GM21515 (cell line): ENCODE data around the gene INO80D.
"Not testable (repeated sequence)": the region's sequence is repeated elsewhere in the genome, so short reads cannot be mapped to it uniquely, and the experiment has no call there.

Experiments
- ATAC-seq: cut with Tn5 transposase; IDR thresholded peaks from one replicate; pipeline ENCODE4 v1.9.1; 2021; ENCODE audit not compliant: unreplicated experiment

Gene INO80D

DNA sequence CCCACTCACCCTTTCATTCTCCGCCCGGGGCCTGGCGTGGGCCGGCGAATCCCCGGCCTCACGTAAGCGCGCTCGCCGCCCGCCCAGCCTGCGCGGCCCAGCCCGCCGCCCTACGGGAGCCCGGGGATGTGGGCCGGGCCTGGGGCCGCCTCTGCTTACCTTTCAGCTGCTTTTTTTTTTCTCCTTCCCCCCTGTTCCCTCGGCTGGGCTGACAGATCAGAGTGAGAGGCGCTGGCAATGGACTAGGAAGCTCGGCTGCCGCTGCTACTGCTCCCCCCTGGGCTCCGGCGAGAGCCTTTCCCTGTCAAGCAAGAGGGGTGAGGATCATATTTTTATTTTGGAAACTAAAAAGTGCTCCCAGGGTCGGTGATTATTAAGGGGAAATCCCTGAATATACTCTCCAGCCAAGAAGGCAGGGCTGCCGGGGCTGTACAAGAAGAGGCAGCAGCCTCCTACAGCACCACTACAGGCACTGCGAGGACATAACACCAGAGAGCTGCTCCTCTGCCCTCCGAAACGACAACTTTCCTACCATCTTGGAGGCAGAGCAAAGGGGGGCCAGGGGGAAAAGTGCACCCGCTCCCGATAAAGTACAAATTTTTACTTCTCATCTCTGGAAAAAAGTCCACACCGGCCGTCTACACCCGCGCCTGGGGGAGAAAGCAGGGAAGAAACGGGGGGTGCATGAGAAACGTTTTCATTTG, at the start of gene INO80D:
INO80D (minus strand) TSS at position 433 of the 704 bp plus-strand sequence. CDS start 23,158 bp downstream, outside the sequence.
- peak; percentile 79 for ATAC-seq

GRCh38 chr2:206127656-206128055, 41.7 kb upstream of the INO80D start:
- no peak for ATAC-seq

GRCh38 chr2:206125901-206126300, 39.9 kb upstream of the INO80D start:
- ATAC-seq: no peak

DNA sequence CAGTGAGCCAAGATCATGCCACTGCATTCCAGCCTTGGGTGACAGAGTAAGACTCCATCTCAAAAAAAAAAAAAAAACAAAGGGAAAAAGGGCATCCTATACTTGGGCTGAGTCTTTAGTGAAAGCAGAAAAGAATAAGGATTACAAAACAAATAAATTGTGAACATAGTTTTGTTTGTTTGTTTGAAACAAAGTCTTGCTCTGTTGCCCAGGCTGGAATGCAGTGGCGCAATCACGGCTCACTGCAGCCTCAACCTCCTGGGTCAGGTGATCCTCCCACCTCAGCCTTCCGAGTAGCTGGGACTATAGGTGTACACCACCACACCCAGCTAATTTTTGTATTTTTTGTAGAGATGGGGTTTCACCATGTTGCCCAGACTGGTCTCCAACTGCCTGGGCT, 36.6 kb upstream of the INO80D start:
- ATAC-seq: not testable (repeated sequence)

- ATAC-seq: no peak
These were observed 30.3 kb upstream of the INO80D start for GRCh38 chr2:206116278-206116677.

DNA sequence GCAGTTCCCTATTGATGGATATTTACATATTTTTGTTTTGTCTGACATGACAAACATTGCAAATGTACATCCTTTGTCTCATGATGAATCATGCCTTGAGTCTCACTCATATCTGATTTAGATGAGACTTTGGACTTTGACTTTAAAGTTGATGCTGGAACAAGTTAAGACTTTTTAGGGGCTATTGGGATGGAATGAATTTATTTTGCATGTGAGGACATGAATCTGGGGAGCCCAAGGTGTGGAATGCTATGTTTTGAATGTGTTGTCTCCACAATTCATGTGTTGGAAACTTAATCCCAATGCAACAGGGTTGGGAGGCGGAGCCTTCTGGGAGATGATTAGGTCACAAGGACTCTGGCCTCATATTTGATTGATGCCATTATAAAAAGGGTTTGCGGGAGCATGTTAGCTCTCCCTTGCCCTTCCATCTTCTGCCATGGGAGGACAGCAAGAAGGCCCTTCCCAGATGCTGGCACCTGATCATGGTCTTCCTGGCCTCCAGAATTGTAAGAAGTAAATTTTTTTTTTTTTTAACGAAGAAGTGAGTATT, 29.1 kb upstream of the INO80D start:
- ATAC-seq: no peak

DNA sequence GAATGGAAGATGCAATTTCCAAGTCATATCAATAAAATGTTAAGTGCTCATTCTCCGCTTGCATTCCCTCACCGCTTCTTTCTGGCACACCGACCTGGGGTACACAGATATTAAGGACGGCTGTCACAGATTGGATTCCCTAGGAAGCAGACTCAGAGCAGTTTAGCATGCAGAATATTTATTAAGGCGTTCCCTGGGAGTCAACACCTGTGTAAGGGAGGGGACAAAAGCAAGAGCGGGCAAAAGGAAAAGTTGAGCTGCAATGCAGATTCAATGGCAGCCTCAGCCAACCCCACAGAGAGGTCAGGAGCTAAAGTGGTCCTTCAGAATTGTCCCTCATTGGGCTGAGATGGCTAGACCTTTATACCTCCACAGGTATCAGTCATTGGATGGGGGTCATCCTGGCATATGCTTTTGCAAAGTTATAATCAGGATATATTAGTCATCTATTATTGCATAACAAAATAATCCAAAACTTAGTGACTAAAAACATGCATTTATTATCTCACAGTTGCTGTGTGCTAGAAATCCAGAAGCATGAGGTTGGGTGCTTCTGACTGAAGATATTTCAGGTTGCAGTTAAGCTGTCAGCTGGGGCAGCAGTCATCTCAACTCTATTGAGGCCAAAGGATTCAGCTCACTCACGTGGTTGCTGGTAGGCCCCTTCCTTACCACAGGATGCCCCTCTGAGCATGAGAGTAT, 27.0 kb upstream of the INO80D start:
- ATAC-seq: no peak

DNA sequence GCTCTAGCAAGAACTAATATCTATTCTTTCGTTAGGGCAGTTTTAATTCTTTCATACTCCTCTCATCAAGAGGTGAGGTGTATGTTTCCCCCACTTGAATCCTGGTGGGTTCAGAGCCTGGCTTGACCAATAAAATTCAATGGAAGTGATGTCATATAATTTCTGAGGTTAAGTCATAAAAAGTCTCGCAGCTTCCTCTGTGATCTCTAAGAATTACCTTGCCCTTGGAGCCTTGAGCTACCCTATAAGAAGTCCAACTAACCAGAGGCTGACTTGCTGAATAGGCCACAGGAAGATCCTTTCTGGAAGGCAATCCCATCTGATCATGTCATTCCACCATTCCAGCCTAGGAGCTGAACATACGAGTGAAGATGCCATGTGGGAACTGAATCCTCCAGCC, 26.1 kb upstream of the INO80D start:
- no peak for ATAC-seq

- no peak for ATAC-seq
These were observed 22.7 kb upstream of the INO80D start for GRCh38 chr2:206108713-206109112.

- ATAC-seq: no peak
These were observed 19.6 kb upstream of the INO80D start for GRCh38 chr2:206105541-206105940.

GRCh38 chr2:206105038-206105437, 19.1 kb upstream of the INO80D start:
- no peak for ATAC-seq

GRCh38 chr2:206098872-206099271, 12.9 kb upstream of the INO80D start:
- ATAC-seq: not testable (repeated sequence)

- ATAC-seq: no peak
These were observed 12.5 kb upstream of the INO80D start for GRCh38 chr2:206098471-206098870.

DNA sequence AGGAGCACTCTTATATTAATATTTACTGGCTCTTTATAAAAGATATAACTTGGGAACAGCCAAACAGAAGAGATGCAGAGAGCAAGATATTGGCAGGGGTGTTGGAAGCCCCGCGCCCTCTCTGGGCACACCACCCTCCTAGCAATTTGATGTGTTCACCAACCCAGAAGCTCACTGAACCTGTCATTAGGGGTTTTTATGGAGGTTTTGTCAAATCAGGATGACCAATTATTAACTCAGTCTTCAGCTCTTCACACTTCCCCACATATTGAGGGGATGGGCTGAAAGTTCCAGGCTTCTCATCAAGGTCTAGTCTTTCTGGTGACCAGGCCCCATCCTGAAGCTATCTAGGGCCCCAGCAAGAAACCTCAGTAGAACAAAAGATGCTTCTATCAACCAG, 10.9 kb upstream of the INO80D start:
- no peak for ATAC-seq

DNA sequence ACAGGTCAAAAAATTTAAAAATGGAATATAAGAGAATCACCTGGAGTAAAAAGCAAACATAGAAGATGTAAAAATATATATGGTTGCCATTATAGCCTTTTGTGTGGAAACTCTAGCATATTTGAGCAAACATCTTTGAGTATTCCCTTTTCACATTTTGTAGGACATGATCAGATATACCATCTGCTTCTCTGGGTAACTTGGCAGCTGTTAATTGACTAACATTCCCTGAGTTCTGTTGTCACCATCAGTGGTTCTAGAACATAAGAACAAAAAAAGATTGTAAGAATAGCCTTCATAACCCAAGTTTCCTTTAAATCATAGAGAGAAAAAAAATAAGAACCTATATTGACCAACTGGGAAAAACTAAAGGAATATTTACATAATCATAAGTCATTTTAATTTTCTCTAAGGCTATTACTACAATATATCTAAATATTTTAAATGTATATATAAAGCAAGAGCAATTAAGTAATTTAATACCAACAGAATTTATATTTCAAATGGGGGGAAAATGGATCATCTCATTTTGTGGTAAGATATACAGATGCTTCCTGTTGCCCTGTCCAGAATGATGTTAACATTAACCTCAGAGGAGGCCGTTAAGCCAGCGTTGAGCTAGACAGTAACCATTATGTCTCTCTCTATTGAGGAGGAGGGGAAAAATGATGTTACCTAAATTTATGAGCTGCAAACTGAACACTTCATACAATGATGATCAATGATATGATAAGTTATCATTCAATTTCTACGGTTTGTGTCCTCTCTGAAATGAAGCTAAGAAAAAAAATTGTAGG, 9.8 kb upstream of the INO80D start:
- no peak for ATAC-seq

- no peak for ATAC-seq
These were observed 6.3 kb upstream of the INO80D start for GRCh38 chr2:206092297-206092696.

GRCh38 chr2:206088248-206088647, 2.3 kb upstream of the INO80D start:
- ATAC-seq: no peak

DNA sequence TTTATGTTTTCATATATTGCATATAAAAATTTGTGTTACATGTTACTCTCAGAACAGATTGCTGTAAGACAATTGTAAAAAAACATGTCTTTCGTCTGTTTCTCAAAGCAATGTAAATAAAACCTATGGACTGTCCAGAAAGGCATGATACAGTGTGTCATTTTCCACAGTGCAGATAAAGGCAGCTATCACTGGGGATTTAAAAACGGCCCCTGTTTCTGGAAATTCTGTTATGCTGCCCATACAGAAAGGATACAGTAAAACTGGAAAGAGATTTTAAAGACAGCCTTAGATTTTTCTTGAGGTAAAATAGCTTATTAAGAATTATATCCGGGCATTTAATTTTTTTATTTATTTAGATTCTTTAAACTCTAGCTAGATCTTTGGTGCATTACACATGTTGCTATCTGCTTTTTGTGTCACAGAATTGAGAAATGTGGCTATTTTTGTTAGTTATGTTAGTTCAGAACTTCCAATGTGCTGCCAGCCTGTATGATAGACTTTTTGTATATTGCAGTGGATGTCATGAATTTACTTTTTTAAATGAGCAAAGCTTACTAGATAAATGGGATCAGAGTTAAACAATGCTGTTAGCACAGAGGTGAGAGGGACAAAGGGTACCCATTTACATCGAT, 859 bp upstream of the INO80D start:
- ATAC-seq: no peak

GRCh38 chr2:206084870-206085741, 868 bp downstream of the INO80D start:
- peak; percentile 33 for ATAC-seq

DNA sequence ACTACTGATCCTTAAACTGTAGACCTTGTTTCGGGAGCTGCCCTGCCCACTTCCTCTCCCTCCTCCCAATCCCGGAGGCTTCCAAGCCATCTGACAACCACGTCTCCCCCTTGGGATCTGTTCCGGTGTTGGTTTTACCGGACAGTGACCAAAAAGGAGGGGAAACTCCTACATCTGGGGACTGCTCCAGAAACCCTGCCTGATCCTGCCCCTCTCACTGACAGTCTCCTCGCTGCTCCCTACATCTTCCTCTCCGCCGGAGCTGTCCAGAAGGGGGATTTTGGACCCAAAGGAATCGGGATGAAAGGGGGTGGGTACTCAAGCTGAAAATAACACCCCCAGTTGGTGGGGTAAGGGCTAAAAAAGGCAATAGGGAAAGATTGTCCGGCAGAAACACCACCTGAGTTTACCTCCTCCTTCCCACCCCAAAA, 1.5 kb downstream of the INO80D start:
- ATAC-seq: no peak
